Epithelial cell of esophagus (primary cell): ENCODE results near the gene FBLN2.

Experiments used
- DNase-seq: peaks from one replicate; pipeline ENCODE4 v3.0.0; 2010; ENCODE audit warnings: low read depth
- H3K4me3 ChIP-seq: 2 replicates; pipeline ENCODE4 v1.5.1; 2011; ENCODE audit warnings: mild to moderate bottlenecking, low read length, control low read depth
- CTCF ChIP-seq: IDR thresholded peaks from 2 replicates; pipeline ENCODE4 v1.5.1; 2011; ENCODE audit warnings: low read depth, mild to moderate bottlenecking, low read length, control low read depth, inconsistent platforms; ENCODE audit not compliant: insufficient read depth; ENCODE audit errors: missing control alignments

FBLN2 gene

GRCh38 chr3:13538520-13539291 is 10.2 kb upstream of the FBLN2 start:
- no peak overlapping the region for H3K4me3 ChIP-seq
- no peak for DNase-seq
- no peak for TF ChIP-seq CTCF

DNA sequence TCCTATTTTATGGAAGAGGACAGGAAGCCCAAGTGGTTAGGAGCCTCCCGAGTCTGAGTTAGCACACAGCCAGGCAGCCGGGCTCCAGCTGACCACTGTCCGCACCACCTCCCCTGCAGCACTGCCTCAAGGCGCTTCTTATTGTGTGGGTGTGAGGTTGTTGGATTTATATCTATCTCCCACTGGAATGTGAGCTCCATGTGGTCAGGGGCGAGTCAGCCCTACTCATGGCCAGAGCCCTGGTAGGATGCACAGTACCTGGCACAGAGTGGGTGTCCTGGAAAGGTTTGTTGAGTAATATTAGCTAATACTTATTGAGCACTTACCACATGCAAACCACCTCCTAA is 9.7 kb upstream of the FBLN2 start:
- TF ChIP-seq CTCF = no peak
- no peak overlapping the region for H3K4me3 ChIP-seq
- DNase-seq = peak; percentile 38

DNA sequence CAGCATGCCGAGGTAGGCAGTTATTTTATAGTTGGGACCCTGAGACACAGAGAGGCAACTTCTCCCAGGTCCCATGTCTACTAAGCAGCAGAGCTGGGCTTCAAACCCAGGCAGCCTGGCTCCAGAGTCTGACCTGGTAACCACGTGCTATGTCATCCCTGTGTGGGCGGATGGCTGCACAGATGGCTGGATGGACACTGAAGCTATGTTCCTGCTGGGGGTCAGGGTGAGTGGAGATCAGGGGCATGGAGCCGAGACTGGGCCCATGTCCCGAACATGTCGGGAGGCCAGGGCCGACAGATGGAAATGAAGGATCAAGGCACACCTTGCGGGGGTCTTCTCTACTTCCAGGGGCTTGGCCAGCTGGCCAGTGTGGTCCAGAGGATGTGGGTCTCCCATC is 9.3 kb upstream of the FBLN2 start:
- no peak for DNase-seq
- no peak overlapping the region for H3K4me3 ChIP-seq
- TF ChIP-seq CTCF = no peak

- H3K4me3 ChIP-seq = no peak overlapping the region
- TF ChIP-seq CTCF = no peak
- no peak for DNase-seq
Measured at GRCh38 chr3:13540297-13540995, 8.5 kb upstream of the FBLN2 start.

DNA sequence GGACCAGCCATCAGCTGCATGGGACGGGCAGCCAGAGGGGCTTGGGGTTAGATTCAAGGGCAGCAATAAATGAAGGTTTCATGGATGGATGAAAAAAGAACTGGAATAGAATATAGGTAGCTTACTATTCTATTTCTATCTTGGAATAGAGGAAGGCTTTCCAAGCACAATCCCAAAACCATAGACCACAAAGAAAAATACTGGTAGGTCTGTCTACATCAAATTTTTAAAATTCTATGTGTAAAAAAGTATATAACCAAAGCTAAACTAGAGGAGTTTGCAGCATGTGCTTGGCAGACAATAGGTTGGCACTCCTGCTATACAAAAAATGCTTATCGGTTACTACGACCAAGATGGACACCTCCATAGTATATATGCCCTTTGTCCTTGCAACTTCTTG is 7.2 kb upstream of the FBLN2 start:
- H3K4me3 ChIP-seq = no peak overlapping the region
- no peak for DNase-seq
- no peak for TF ChIP-seq CTCF

DNA sequence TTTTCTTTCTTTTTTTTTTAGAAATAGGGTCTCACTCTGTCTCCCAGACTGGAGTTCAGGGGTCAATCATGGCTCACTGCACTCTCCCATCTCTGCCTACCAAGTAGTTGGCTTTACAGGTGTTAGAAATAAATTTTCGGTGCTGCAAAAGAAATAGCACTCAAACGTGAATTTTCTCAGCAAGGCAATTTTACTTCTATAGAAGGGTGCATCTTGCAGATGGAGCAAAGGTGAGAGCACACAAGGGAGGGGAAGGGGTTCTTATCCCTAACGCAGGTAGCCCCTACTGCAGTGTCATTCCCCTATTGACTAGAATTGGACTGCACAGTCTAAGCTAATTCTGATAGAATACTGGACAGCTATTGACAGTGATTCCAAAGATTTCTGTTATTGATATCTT is 6.8 kb upstream of the FBLN2 start:
- DNase-seq = no peak
- TF ChIP-seq CTCF = no peak
- no peak overlapping the region for H3K4me3 ChIP-seq
